GM20000 (cell line): ENCODE data around the gene LBP.
"Not testable (repeated sequence)": the region's sequence is repeated elsewhere in the genome, so short reads cannot be mapped to it uniquely, and the experiment has no call there.

Source experiments
- DNase-seq: peaks from one replicate; pipeline ENCODE4 v3.0.0; 2012; ENCODE audit warnings: low spot score
- CTCF ChIP-seq: IDR thresholded peaks from 2 replicates; pipeline ENCODE4 v1.5.1; 2012; ENCODE audit warnings: mild to moderate bottlenecking, control low read depth; ENCODE audit errors: extremely low read depth, missing control alignments

The LBP gene

GRCh38 chr20:38311091-38311490 is 35.2 kb upstream of the LBP start:
- TF ChIP-seq CTCF: no peak
- no peak for DNase-seq

GRCh38 chr20:38311491-38311890 is 34.8 kb upstream of the LBP start:
- DNase-seq: no peak
- TF ChIP-seq CTCF: no peak

- TF ChIP-seq CTCF: no peak
- no peak for DNase-seq
Measured at GRCh38 chr20:38313676-38314075, 32.6 kb upstream of the LBP start.

GRCh38 chr20:38314350-38314749 is 31.9 kb upstream of the LBP start:
- not testable (repeated sequence) for DNase-seq

GRCh38 chr20:38315290-38315966 is 30.9 kb upstream of the LBP start:
- DNase-seq: no peak
- TF ChIP-seq CTCF: no peak

GRCh38 chr20:38316341-38316740 is 29.9 kb upstream of the LBP start:
- no peak for TF ChIP-seq CTCF
- DNase-seq: no peak

GRCh38 chr20:38317422-38317821 is 28.9 kb upstream of the LBP start:
- no peak for TF ChIP-seq CTCF
- DNase-seq: no peak

GRCh38 chr20:38320221-38320620 is 26.1 kb upstream of the LBP start:
- no peak for TF ChIP-seq CTCF

More at GRCh38 chr20:38320221-38320620, 26.1 kb upstream of the LBP start:
- no peak for DNase-seq
